ENCODE data around the gene CEP295NL.
"Not testable (repeated sequence)": the region's sequence is repeated elsewhere in the genome, so short reads cannot be mapped to it uniquely, and the experiment has no call there.

CEP295NL gene

GRCh38 chr17:78925662-78926555, 22.9 kb upstream of the CEP295NL start:
- peak; percentile 71 for DNase-seq

GRCh38 chr17:78925234-78925633, 22.2 kb upstream of the CEP295NL start, which contains the start of gene TIMP2:
TSS of gene TIMP2 (minus strand) at chr17:78925387. CDS start at chr17:78925088, 299 bp downstream.
- DNase-seq = peak; percentile 89

GRCh38 chr17:78924481-78925151, 21.6 kb upstream of the CEP295NL start:
- DNase-seq = peak; percentile 55

GRCh38 chr17:78923660-78924453, 20.9 kb upstream of the CEP295NL start:
- DNase-seq = no peak

- DNase-seq = no peak
Observed at GRCh38 chr17:78922816-78923498, 20.0 kb upstream of the CEP295NL start.

- DNase-seq = no peak
Observed at GRCh38 chr17:78921437-78921971, 18.5 kb upstream of the CEP295NL start.

- DNase-seq = no peak
Observed at GRCh38 chr17:78920528-78920927, 17.5 kb upstream of the CEP295NL start.

GRCh38 chr17:78919861-78920450, 17.0 kb upstream of the CEP295NL start:
- DNase-seq = no peak

GRCh38 chr17:78918979-78919378, 16.0 kb upstream of the CEP295NL start:
- DNase-seq = no peak

- DNase-seq = no peak
Observed at GRCh38 chr17:78917451-78918275, 14.7 kb upstream of the CEP295NL start.

- peak; percentile 66 for DNase-seq
Observed at GRCh38 chr17:78915872-78916632, 13.1 kb upstream of the CEP295NL start.

GRCh38 chr17:78913115-78913514, 10.1 kb upstream of the CEP295NL start:
- DNase-seq = no peak

- DNase-seq = no peak
Observed at GRCh38 chr17:78912082-78912481, 9.1 kb upstream of the CEP295NL start.

GRCh38 chr17:78911543-78911942, 8.5 kb upstream of the CEP295NL start:
- DNase-seq = not testable (repeated sequence)

GRCh38 chr17:78910497-78911284, 7.7 kb upstream of the CEP295NL start:
- DNase-seq = no peak

- DNase-seq = no peak
Observed at GRCh38 chr17:78908426-78908825, 5.4 kb upstream of the CEP295NL start.

GRCh38 chr17:78905541-78905940, 2.5 kb upstream of the CEP295NL start:
- DNase-seq = no peak

GRCh38 chr17:78905116-78905515, 2.1 kb upstream of the CEP295NL start:
- DNase-seq = peak; percentile 33

- DNase-seq = peak; percentile 36
Observed at GRCh38 chr17:78904371-78904770, 1.4 kb upstream of the CEP295NL start.

All from fibroblast of skin of right biceps (primary cell).